OCI-LY7 (cell line): ENCODE results near the gene ANKRD11. TPM values are rescaled to one million over a fixed set of nuclear protein-coding genes. Genes with fewer than 3 reads are reported as not detected.

Source experiments
- BruUV-seq: library from RNA; stranded (reverse); fragments of 400-500 nt; replicated peaks from 2 replicates; lab custom pipeline; 2021; lab: Mats Ljungman, UMichigan
- CTCF ChIA-PET: fragments of 300-600 bp; sonication (Branson Sonifier 250); formaldehyde crosslinking; loops from one replicate; lab custom pipeline; 2022; ENCODE audit warnings: antibody characterized with exemption; ENCODE audit not compliant: unreplicated experiment; lab: Charles Lee
- POLR2A ChIA-PET: fragments of 300-600 bp; sonication (Branson Sonifier 250); formaldehyde crosslinking; loops from one replicate; lab custom pipeline; 2022; ENCODE audit warnings: antibody characterized with exemption; lab: Charles Lee
- DNase-seq: peaks from one replicate; pipeline ENCODE4 v3.0.0-alpha.2; 2015; ENCODE audit warnings: low spot score
- H2AFZ ChIP-seq: fragments of 200-600 bp; sonication (generic), shearing (Covaris generic); 2 replicates; pipeline ENCODE4 v1.6.1; 2014; ENCODE audit warnings: mild to moderate bottlenecking, antibody characterized with exemption, low read length, moderate library complexity
- H3K27ac ChIP-seq: fragments of 200-600 bp; sonication (generic); 2 replicates; pipeline ENCODE4 v1.5.1; 2014; ENCODE audit warnings: mixed run types, low read depth, mild to moderate bottlenecking, moderate library complexity, low read length, inconsistent platforms; ENCODE audit not compliant: poor library complexity, severe bottlenecking
- H3K36me3 ChIP-seq: fragments of 200-600 bp; sonication (generic); 2 replicates; pipeline ENCODE4 v1.6.1; 2014; ENCODE audit warnings: mild to moderate bottlenecking, antibody characterized with exemption, low read length, moderate library complexity, mixed read lengths; ENCODE audit not compliant: insufficient read depth
- H3K4me1 ChIP-seq: fragments of 200-600 bp; sonication (generic); 2 replicates; pipeline ENCODE4 v1.5.1; 2014; ENCODE audit warnings: mild to moderate bottlenecking, low read length; ENCODE audit not compliant: insufficient read depth, poor library complexity, severe bottlenecking
- H3K4me2 ChIP-seq: fragments of 200-600 bp; sonication (generic); 2 replicates; pipeline ENCODE4 v1.6.1; 2014; ENCODE audit warnings: mild to moderate bottlenecking, low read length
- H3K4me3 ChIP-seq: fragments of 200-600 bp; sonication (generic); 2 replicates; pipeline ENCODE4 v1.5.1; 2014; ENCODE audit warnings: mild to moderate bottlenecking, low read depth, low read length; ENCODE audit not compliant: poor library complexity, severe bottlenecking
- H3K79me2 ChIP-seq: fragments of 200-600 bp; sonication (generic); 2 replicates; pipeline ENCODE4 v1.6.1; 2016; ENCODE audit warnings: low read depth, mild to moderate bottlenecking, low read length, moderate library complexity, mixed read lengths; ENCODE audit not compliant: insufficient read depth
- H3K9me2 ChIP-seq: fragments of 200-600 bp; sonication (generic); 2 replicates; pipeline ENCODE4 v1.6.1; 2016; ENCODE audit warnings: mild to moderate bottlenecking, low read length, mixed read lengths; ENCODE audit not compliant: insufficient read depth
- H3K9me3 ChIP-seq: fragments of 200-600 bp; sonication (generic); 2 replicates; pipeline ENCODE4 v1.6.1; 2014; ENCODE audit warnings: mild to moderate bottlenecking, mixed run types, low read length, mixed read lengths
- H4K20me1 ChIP-seq: fragments of 200-600 bp; sonication (generic); 2 replicates; pipeline ENCODE4 v1.6.1; 2014; ENCODE audit warnings: mild to moderate bottlenecking, antibody characterized with exemption, low read length, moderate library complexity, mixed read lengths; ENCODE audit not compliant: insufficient read depth
- EZH2phosphoT487 ChIP-seq: fragments of 200-600 bp; sonication (generic); IDR thresholded peaks from 2 replicates; pipeline ENCODE4 v1.6.1; 2018; ENCODE audit warnings: low read depth, borderline replicate concordance, mild to moderate bottlenecking, mixed run types, antibody characterized with exemption, low read length, moderate library complexity, mixed read lengths
- intact Hi-C: fragments of 100-400 bp; cut with micrococcal nuclease; formaldehyde crosslinking; loops from one replicate; pipeline ENCODE4 v1.10.0; 2022; ENCODE audit not compliant: unreplicated experiment
- total RNA-seq, 2 experiments: library from RNA; depleted of rRNA in 1 of 2; stranded (reverse); fragments of >200 nt in 1 of 2; shearing (Covaris generic) in 1 of 2; gene quantifications; 2 replicates each; pipeline ENCODE4 v1.2.3, GENCODE V29; 2014 to 2022
- TF ChIP-seq, protein P1 (sequence below): fragments of 200-600 bp; sonication (generic); conservative IDR thresholded peaks from 2 replicates; pipeline ENCODE4 v1.5.1; 2014; ENCODE audit warnings: mild to moderate bottlenecking, antibody characterized with exemption, low read length, moderate library complexity, mixed read lengths

Gene ANKRD11
- total RNA-seq, 2 experiments from 2014 or later: 89.1 to 251 TPM

DNA sequence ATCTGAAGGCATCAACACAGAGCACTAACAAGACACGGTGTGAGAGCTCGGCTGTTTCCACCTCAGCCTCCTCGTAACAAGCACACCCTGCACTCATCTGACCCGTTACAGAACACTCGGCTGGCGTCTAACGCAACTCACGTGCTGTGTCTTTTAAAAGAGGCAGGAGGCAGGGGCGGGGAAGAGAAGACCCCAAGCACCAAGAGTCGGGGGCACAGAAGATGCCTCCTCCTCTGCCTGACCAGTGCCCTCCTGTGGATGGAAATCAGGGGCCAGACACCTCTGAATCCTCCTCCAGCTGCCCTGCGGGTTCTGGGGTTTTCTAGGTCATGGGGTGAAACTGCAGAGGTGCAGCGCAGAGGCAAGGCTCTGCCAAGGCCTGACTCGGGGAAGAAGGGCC, 198.6 kb downstream of the ANKRD11 start:
- TF ChIP-seq, protein P1, sequence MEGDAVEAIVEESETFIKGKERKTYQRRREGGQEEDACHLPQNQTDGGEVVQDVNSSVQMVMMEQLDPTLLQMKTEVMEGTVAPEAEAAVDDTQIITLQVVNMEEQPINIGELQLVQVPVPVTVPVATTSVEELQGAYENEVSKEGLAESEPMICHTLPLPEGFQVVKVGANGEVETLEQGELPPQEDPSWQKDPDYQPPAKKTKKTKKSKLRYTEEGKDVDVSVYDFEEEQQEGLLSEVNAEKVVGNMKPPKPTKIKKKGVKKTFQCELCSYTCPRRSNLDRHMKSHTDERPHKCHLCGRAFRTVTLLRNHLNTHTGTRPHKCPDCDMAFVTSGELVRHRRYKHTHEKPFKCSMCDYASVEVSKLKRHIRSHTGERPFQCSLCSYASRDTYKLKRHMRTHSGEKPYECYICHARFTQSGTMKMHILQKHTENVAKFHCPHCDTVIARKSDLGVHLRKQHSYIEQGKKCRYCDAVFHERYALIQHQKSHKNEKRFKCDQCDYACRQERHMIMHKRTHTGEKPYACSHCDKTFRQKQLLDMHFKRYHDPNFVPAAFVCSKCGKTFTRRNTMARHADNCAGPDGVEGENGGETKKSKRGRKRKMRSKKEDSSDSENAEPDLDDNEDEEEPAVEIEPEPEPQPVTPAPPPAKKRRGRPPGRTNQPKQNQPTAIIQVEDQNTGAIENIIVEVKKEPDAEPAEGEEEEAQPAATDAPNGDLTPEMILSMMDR: no peak
- no peak for TF ChIP-seq EZH2phosphoT487
- BruUV-seq: no TSS peak
- H2AFZ ChIP-seq: no peak overlapping the region
- H3K27ac ChIP-seq: no peak overlapping the region
- ChIA-PET POLR2A (no interaction called here), CTCF (no interaction called here)
- no peaks in the 10 kb centered on the region for H3K4me1 ChIP-seq
- no peaks in the 10 kb centered on the region for H3K9me2 ChIP-seq
- intact Hi-C loops: no loop called here
- DNase-seq: no peak
- H3K9me3 ChIP-seq: no peaks in the 10 kb centered on the region
- H3K79me2 ChIP-seq: peaks cover 4% of the 10 kb centered on the region; the same call in 1 of the 2 replicates
- H3K4me3 ChIP-seq: no peak overlapping the region
- peaks cover 36% of the 10 kb centered on the region for H3K36me3 ChIP-seq
- no peaks in the 10 kb centered on the region for H4K20me1 ChIP-seq
- no peak overlapping the region for H3K4me2 ChIP-seq

DNA sequence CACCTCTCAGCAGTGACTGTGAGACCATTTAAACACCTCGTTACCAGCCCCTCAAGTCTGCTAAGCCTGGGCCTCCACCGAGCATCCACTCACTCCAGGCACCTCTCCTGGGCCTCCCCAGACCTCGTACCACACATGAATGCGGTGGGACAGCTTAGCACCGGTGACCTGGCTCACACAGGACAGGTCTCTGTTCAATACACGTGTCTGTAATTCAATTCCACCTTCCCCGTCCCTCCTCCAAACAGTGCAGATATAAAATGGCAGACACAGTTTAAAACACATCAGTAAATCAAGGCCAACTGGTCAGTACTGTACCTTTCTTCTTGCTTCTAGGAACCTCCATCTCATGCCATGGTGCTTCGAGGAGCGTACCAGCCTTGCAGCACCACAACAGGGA, 199.0 kb downstream of the ANKRD11 start:
- ChIA-PET POLR2A (no interaction called here), CTCF (no interaction called here)
- Histone ChIP-seq H2AFZ (no peak overlapping the region), H3K9me3 (no peaks in the 10 kb centered on the region), H4K20me1 (no peaks in the 10 kb centered on the region), H3K36me3 (peaks cover 40% of the 10 kb centered on the region), H3K4me3 (no peak overlapping the region), H3K4me1 (no peaks in the 10 kb centered on the region), H3K27ac (no peak overlapping the region), H3K9me2 (no peaks in the 10 kb centered on the region), H3K79me2 (peaks cover 4% of the 10 kb centered on the region; the same call in 1 of the 2 replicates), H3K4me2 (no peak overlapping the region)
- no TSS peak for BruUV-seq
- TF ChIP-seq, protein P1: no peak
- TF ChIP-seq EZH2phosphoT487: no peak
- intact Hi-C loops: no loop called here
- no peak for DNase-seq

DNA sequence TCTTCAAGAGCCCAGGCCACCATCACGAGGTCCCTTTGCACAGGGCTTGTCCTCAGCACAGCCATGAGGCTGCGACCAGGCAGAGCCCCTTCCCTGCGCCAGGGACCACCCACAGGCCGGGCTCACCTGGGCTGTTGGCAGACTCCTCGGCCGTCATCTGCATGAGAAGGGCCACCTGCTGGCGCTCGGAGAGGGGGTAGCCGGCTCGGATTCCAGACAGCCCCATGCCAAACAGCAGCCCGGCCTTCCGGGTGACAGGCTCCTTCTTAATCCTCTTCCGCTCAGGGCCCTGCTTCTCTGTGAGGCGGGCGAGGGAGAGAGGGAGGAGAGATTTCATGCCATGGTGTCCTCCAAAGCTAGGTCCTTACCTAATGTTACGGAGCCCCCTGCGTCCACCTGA, 199.5 kb downstream of the ANKRD11 start:
- POLR2A ChIA-PET: no interaction called here
- Histone ChIP-seq H3K4me2 (no peak overlapping the region), H3K79me2 (peaks cover under 1% of the 10 kb centered on the region; the same call in 1 of the 2 replicates), H3K36me3 (peaks cover 45% of the 10 kb centered on the region), H3K4me3 (no peak overlapping the region), H3K9me2 (no peaks in the 10 kb centered on the region), H3K27ac (no peak overlapping the region), H3K4me1 (no peaks in the 10 kb centered on the region), H3K9me3 (no peaks in the 10 kb centered on the region), H4K20me1 (no peaks in the 10 kb centered on the region), H2AFZ (no peak overlapping the region)
- CTCF ChIA-PET: no interaction called here
- intact Hi-C loops: no loop called here
- no peak for TF ChIP-seq EZH2phosphoT487
- TF ChIP-seq, protein P1: no peak
- no TSS peak for BruUV-seq
- DNase-seq: no peak
